Smooth muscle cell (in vitro differentiated cells): ENCODE results near the gene DNAI2. TPM values are rescaled to one million over a fixed set of nuclear protein-coding genes. Genes with fewer than 3 reads are reported as not detected.

ENCODE experiments used
- DNase-seq: peaks from one replicate; lab custom pipeline; 2025; ENCODE audit not compliant: unreplicated experiment; lab: John Stamatoyannopoulos, UW
- H2AFZ ChIP-seq: fragments of 200-600 bp; sonication (generic); 2 replicates; pipeline ENCODE4 v1.6.0; 2016; ENCODE audit warnings: antibody characterized with exemption, low read depth, mild to moderate bottlenecking
- H3F3A ChIP-seq: fragments of 200-600 bp; sonication (generic); 2 replicates; pipeline ENCODE4 v1.6.0; 2017; ENCODE audit warnings: antibody characterized with exemption, low read depth
- H3K27ac ChIP-seq: fragments of 200-600 bp; sonication (generic); 2 replicates; pipeline ENCODE4 v1.5.1; 2016; ENCODE audit warnings: low read depth, mild to moderate bottlenecking
- H3K27me3 ChIP-seq: fragments of 200-600 bp; sonication (generic); 2 replicates; pipeline ENCODE4 v1.6.1; 2016; ENCODE audit warnings: low read depth, mild to moderate bottlenecking
- H3K36me3 ChIP-seq: fragments of 200-600 bp; sonication (generic); 2 replicates; pipeline ENCODE4 v1.5.1; 2016; ENCODE audit warnings: low read depth
- H3K4me1 ChIP-seq: fragments of 200-600 bp; sonication (generic); 2 replicates; pipeline ENCODE4 v1.5.1; 2016; ENCODE audit warnings: low read depth
- H3K4me2 ChIP-seq: fragments of 200-600 bp; sonication (generic); 2 replicates; pipeline ENCODE4 v1.6.0; 2016; ENCODE audit warnings: mild to moderate bottlenecking
- H3K4me3 ChIP-seq: fragments of 200-600 bp; sonication (generic); 2 replicates; pipeline ENCODE4 v1.5.1; 2016; ENCODE audit warnings: mild to moderate bottlenecking
- H3K79me2 ChIP-seq: fragments of 200-600 bp; sonication (generic); 2 replicates; pipeline ENCODE4 v1.6.0; 2016; ENCODE audit warnings: low read depth, mild to moderate bottlenecking
- H3K9ac ChIP-seq: fragments of 200-600 bp; sonication (generic); 2 replicates; pipeline ENCODE4 v1.6.0; 2016; ENCODE audit warnings: low read depth
- H3K9me3 ChIP-seq: fragments of 200-600 bp; sonication (generic); replicated peaks from 2 replicates; pipeline ENCODE4 v1.5.1; 2016; ENCODE audit warnings: low read depth
- H4K20me1 ChIP-seq: fragments of 200-600 bp; sonication (generic); 2 replicates; pipeline ENCODE4 v1.6.0; 2016; ENCODE audit warnings: low read depth
- WGBS: methylation state at CpG from one replicate; pipeline ENCODE4 v1.1.7; 2016; ENCODE audit warnings: low lambda C conversion rate; 5-methylcytosine and 5-hydroxymethylcytosine counted together
- polyA plus RNA-seq: library from polyadenylated mRNA; unstranded; fragments of >200 nt; fragmentation: Nextera tagmentation; extraction: Ambion mirVana; gene quantifications from 2 replicates; pipeline ENCODE4 v1.2.1, GENCODE V29; 2016
- total RNA-seq: library from RNA; depleted of rRNA; stranded (reverse); fragments of >200 nt; gene quantifications from 2 replicates; pipeline ENCODE4 v1.2.3, GENCODE V29; 2014
- TF ChIP-seq, protein P1 (sequence below): fragments of 200-600 bp; sonication (generic); IDR thresholded peaks from 2 replicates; pipeline ENCODE4 v1.5.1; 2017; ENCODE audit warnings: borderline replicate concordance, mild to moderate bottlenecking, antibody characterized with exemption; ENCODE audit not compliant: insufficient read depth, poor library complexity, severe bottlenecking

DNAI2 gene
- total and polyA plus RNA-seq, 2 experiments from 2014 or later, result not detected

DNA sequence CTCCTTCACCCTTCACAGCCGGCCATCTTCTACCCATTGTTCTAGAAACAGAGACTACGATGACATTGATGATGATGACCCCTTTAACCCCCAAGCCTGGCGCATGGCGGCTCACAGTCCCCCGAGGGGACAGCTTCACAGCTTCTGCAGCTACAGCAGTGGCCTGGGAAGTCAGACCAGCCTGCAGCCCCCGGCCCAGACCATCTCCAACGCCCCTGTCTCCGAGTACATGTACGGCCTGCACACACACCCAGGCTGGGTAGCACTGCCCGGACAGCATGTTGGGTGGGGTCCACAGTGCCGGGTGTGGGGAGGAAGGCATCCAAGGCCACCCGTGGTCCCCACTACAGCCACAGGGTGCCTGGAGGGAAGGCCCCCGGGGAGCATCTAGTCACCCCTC lies 21.0 kb upstream of the DNAI2 start:
- no peaks in the 10 kb centered on the region for H3K9me3 ChIP-seq
- no peak for DNase-seq
- H3K79me2 ChIP-seq, result no peaks in the 10 kb centered on the region
- H4K20me1 ChIP-seq, result no peaks in the 10 kb centered on the region
- no peak overlapping the region for H3K4me2 ChIP-seq
- no peaks in the 10 kb centered on the region for H3F3A ChIP-seq
- no peak overlapping the region for H3K27ac ChIP-seq
- TF ChIP-seq, protein P1, sequence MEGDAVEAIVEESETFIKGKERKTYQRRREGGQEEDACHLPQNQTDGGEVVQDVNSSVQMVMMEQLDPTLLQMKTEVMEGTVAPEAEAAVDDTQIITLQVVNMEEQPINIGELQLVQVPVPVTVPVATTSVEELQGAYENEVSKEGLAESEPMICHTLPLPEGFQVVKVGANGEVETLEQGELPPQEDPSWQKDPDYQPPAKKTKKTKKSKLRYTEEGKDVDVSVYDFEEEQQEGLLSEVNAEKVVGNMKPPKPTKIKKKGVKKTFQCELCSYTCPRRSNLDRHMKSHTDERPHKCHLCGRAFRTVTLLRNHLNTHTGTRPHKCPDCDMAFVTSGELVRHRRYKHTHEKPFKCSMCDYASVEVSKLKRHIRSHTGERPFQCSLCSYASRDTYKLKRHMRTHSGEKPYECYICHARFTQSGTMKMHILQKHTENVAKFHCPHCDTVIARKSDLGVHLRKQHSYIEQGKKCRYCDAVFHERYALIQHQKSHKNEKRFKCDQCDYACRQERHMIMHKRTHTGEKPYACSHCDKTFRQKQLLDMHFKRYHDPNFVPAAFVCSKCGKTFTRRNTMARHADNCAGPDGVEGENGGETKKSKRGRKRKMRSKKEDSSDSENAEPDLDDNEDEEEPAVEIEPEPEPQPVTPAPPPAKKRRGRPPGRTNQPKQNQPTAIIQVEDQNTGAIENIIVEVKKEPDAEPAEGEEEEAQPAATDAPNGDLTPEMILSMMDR, result no peak
- H3K9ac ChIP-seq, result no peak overlapping the region
- no peaks in the 10 kb centered on the region for H3K4me1 ChIP-seq
- no peak overlapping the region for H3K4me3 ChIP-seq
- no peaks in the 10 kb centered on the region for H3K27me3 ChIP-seq
- H3K36me3 ChIP-seq, result no peaks in the 10 kb centered on the region
- H2AFZ ChIP-seq, result no peak overlapping the region
- 95% methylated on average over 13 of the region's 13 CpGs for WGBS

DNA sequence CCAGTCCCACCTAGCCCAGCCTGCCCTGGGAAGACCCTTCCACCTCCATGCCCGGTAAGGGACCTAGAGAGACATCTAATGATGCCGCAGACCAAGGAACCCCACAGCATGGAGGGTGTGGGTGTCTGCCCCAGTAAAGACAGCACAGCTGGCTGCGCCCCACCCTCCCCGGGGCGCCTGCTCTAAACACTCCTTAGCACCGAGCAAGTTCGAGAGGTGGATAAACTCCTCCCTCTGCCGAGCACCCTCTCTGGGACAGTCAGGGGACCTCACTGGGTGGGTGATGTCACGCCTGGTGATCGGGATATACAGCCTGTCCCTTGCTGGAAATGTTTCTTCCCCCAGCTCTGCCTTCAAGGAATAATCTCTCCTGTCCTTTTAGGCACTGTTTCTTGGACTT lies 16.7 kb upstream of the DNAI2 start:
- DNase-seq, result no peak

DNA sequence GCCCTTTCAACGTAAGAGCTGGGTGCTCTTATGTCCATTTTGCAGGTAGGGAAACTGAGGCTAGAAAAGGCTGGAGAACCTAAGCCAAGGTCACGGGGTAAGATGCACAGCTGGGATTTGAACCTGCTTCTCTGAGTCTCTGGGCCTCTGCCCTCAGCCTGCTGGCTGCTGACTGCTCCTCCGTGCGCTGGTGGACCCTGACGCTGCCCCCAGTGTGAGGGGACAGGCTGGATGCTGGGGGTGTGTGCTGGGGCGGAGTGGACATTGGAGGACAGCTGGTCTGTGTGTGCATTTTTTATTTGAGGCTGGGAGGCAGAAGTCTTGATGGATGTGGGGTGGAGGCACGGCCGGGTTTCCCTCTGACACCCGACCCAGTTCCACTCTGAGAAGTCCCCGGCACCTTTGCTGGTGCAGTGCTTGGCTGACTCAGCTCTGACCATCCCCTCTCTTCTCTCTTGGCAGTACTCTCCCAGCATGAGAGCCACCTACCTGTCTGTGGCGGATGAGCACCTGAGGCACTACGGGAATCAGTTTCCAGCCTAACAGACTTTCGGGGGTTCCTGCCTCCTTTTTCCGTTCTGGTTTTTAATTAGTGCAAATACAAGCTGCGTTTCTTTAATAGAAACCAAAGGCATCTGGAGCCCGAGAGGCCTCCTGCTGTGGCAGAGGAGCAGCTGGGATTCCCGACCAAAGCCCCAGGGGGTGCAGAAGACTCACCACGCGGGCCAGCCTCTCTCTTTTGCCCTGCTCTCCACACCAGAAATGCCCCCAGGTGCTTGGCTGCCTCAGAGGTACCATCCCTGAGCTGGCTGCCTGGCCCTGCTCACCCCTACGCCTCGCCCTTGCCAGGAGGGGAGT lies 14.1 kb upstream of the DNAI2 start:
- no peak overlapping the region for H3K9ac ChIP-seq
- no peak overlapping the region for H3K4me3 ChIP-seq
- TF ChIP-seq, protein P1, result no peak
- H3K79me2 ChIP-seq, result no peaks in the 10 kb centered on the region
- DNase-seq, result no peak
- peaks cover 23% of the 10 kb centered on the region for H3K27me3 ChIP-seq
- H3K36me3 ChIP-seq, result no peaks in the 10 kb centered on the region
- H3K4me2 ChIP-seq, result no peak overlapping the region
- WGBS, result 60% methylated on average over 21 of the region's 21 CpGs
- H4K20me1 ChIP-seq, result no peaks in the 10 kb centered on the region
- H3K9me3 ChIP-seq, result no peaks in the 10 kb centered on the region
- H3K4me1 ChIP-seq, result peaks cover 10% of the 10 kb centered on the region
- H3F3A ChIP-seq, result no peaks in the 10 kb centered on the region
- H3K27ac ChIP-seq, result no peak overlapping the region
- no peak overlapping the region for H2AFZ ChIP-seq

More for the DNA sequence above, 16.7 kb upstream of the DNAI2 start:
- no peaks in the 10 kb centered on the region for H3K36me3 ChIP-seq
- 88% methylated on average over 10 of the region's 10 CpGs for WGBS
- H3K79me2 ChIP-seq, result no peaks in the 10 kb centered on the region
- H2AFZ ChIP-seq, result no peak overlapping the region
- H3K27me3 ChIP-seq, result peaks cover 23% of the 10 kb centered on the region
- H3K9ac ChIP-seq, result no peak overlapping the region
- no peaks in the 10 kb centered on the region for H3F3A ChIP-seq
- TF ChIP-seq, protein P1, result no peak
- H3K9me3 ChIP-seq, result no peaks in the 10 kb centered on the region
- no peak overlapping the region for H3K27ac ChIP-seq
- H3K4me2 ChIP-seq, result no peak overlapping the region
- H3K4me3 ChIP-seq, result no peak overlapping the region
- H4K20me1 ChIP-seq, result no peaks in the 10 kb centered on the region
- H3K4me1 ChIP-seq, result peaks cover 10% of the 10 kb centered on the region

DNA sequence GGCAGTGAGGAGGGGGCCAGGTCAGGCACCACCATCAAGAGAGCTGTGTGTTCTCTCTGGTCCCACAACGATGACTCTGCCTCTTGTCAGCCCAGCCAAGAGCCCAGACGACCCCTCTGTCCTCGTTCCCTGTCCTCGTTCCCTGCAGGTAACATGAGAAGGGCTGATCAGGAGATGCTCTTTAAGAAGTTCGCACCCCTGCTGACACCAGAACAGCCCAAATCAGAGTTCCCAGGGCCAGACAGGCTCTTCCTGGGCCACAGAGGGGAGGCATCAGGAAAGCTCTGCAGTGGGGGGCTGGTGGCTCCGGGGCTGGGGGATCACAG lies 13.5 kb upstream of the DNAI2 start:
- 50% methylated on average over 6 of the region's 6 CpGs for WGBS
- no peaks in the 10 kb centered on the region for H3K79me2 ChIP-seq
- H4K20me1 ChIP-seq, result no peaks in the 10 kb centered on the region
- no peak overlapping the region for H3K27ac ChIP-seq
- no peak overlapping the region for H3K4me2 ChIP-seq
- H3K9me3 ChIP-seq, result no peaks in the 10 kb centered on the region
- TF ChIP-seq, protein P1, result no peak
- H3K4me3 ChIP-seq, result no peak overlapping the region
- H3F3A ChIP-seq, result no peaks in the 10 kb centered on the region
- H2AFZ ChIP-seq, result no peak overlapping the region
- H3K36me3 ChIP-seq, result no peaks in the 10 kb centered on the region
- peaks cover 23% of the 10 kb centered on the region for H3K27me3 ChIP-seq
- peaks cover 10% of the 10 kb centered on the region for H3K4me1 ChIP-seq
- H3K9ac ChIP-seq, result no peak overlapping the region
- DNase-seq, result no peak
